ENCODE measurements around the gene TNNT3.
"Not testable (repeated sequence)": the region's sequence is repeated elsewhere in the genome, so short reads cannot be mapped to it uniquely, and the experiment has no call there.

TNNT3 gene

DNA sequence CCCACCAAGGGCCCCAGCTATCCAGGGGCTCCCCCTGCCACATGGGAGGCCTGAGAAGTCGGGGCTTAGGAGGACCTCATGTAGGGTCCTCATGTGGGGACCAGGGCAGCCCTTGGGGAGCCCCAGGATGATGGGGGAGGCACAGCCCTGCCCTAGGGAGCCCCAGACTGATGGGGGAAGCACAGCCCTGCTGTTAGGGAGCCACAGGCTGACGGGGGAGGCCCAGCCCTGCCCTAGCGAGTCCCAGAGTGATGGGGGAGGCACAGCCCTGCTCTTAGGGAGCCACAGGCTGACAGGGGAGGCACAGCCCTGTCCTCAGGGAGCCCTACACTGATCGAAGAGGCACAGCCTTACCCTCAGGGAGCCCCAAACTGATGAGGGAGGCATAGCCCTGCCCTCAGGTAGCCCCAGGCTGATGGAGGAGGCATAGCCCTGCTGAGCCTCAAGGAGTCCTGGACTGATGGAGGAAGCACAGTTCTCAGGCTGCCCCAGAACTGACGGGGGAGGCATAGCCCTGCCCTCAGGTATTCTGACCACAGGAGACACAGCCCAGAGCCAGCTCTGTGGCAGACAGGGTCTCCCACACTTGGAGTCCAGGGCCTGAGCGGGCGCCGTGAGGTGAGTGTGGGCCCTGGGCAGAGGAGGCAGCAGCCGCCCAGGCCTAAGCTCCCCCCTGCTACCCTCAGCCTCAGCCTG is 38.6 kb upstream of the TNNT3 start:
- no peak for DNase-seq (ENCODE audit: low read depth in 1 of 2, low spot score in 1 of 2)

DNA sequence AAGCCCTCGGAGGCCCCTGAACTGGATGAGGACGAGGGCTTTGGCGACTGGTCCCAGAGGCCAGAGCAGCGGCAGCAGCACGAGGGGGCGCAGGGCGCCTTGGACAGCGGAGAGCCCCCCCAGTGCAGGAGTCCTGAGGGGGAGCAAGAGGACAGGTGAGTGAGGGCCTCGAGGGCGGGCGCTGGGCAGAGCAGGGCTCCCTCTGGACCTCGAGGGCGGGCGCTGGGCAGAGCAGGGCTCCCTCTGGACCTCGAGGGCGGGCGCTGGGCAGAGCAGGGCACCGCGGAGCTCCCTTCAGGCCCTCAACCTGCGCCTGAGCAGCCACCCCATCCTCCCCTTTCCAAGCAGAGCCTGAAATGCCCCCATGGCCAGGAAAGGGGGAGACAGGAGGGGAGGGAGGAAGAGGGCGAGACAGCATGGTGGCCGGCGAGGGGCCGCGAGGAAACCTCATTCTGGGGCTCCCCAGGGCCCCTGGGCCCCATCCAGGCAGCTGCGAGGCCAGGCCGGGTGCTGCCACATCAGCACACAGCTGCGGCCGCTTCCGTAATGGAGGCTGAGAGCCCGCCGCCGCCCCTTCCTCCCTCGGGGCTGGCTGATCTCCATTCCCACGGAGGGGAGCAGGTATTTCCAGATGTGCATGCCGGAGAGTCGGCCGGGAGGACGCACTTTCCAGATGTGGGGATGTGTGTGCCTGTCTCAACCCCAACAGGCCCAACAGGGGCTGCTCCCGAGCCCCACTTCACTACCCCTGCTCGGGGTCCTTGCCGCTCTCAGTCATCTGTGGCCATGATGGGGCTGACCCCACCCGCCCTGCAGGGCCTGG is 37.9 kb upstream of the TNNT3 start:
- no peak for DNase-seq (ENCODE audit: low read depth in 1 of 2, low spot score in 1 of 2)

DNA sequence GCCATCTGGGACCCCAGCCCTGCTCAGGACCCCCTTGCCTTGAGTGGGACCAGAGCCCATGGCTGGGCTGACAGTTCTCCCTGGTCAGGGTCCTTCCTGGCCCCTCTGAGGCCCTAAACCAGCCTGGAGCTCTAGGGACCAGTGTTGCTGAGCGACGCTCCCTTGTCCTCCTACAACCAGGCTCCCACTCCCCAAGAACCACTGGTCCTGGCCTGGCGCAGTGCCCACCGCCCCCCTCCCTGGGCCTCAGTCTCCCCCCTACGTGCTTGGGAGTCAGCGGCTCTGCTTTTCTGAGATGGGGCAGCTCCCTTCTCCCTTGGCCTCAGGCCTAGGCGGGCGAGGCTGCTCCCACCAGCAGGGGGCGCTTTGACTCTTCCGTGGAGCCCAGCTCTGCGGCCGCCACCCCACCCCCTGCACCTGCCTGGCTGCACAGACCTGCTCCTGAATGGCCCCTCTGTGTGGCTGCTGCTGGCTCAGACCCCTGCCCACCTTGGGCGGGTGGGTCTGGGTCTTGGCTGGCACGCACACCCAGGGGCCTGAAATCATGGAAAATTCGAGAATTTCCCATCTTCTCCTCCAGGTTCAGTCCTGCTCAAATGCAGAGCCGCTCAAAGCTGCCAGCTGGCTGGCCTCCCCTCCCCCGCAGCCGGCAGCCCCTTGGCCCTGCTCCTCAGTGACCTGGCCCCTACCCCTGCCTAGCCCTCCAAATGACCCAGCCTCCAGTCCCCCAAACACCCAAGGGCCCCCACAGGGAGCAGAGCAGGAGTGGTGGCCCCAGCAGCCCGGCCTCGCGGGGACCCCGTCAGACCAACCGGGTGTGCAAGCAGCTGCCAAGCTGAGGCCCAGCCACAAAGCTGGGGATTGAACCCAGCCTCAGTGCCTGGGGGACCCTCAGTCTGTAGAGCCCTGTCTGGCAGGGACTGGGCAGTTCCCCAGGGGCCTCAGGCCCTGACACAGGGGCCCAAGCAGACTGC is 37.0 kb upstream of the TNNT3 start:
- DNase-seq (ENCODE audit: low read depth in 1 of 2, low spot score in 1 of 2): peak; percentile 69 to 73

DNA sequence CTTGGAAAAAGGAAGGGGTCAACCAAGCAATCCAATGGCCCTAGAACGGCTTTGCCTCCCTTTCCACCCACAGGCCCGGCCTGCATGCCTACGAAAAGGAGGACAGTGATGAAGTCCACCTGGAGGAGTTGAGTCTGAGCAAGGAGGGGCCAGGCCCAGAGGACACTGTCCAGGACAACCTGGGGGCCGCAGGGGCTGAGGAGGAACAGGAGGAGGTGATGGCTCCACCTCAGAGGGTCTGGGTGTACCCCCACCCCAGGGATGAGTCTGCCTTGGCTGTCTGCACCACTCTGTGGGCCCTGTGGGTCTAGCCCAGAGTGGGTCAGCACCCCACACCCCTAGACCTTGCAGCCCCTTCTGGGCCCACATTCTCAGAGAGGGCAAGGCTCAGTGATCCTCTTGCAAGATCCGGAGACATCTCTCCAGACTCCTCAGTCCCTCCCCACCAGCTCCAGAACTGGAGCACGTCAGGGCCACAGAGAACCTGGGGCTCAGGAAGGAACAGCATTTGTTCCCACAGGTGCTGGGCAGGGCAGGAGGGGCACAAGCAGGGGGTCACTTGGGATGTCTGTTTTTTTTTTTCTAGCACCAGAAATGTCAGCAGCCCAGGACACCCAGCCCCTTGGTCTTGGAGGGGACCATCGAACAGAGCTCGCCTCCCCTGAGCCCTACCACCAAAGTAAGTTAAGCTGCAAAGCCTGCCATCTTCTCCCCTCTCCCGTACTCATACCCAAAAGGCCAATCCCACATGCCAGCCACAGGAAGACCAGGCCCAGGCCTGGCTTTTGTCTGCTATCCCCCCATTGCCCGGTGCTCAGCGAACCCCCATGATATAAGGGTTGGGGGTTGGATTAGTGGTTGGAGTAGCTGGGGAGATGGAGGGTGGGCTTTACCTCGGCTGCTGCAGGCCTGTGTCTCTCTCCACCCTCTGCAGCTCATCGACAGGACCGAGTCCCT is 35.9 kb upstream of the TNNT3 start:
- no peak for DNase-seq (ENCODE audit: low read depth in 1 of 2, low spot score in 1 of 2)

DNA sequence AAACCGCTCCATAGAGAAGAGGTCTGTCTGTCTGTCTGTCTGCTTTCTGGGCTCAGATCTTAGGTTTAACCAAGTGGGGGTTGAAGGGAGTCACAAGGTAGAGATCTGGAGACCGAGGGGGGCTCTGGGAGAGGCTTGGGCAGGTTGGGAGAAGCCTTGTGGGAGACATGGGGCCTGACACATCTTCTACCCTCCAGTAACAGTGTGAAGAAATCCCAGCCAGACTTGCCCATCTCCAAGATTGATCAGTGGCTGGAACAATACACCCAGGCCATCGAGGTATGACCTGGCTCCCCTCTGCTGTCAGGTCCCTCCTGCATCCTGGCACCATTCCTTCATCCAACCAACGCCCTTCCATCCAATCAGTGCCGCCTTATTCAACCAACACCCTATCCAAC is 35.2 kb upstream of the TNNT3 start:
- no peak for DNase-seq (ENCODE audit: low read depth in 1 of 2, low spot score in 1 of 2)

DNA sequence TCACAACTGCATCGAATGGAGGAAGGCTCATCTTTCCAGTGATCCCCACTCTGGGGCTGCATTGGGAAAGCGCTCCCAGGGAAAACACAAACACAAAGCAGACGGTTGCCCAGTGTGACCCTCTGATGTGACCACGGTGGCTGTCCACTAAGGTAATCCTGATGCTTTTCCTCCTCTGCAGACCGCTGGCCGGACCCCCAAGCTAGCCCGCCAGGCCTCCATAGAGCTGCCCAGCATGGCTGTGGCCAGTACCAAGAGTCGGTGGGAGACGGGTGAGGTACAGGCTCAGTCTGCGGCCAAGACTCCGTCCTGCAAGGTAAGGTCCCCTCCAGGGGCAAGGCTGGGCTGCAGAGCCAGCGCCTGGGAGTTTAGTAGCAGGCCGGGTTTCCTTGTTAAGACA is 33.0 kb upstream of the TNNT3 start:
- not testable (repeated sequence) for DNase-seq (ENCODE audit: low read depth in 1 of 2, low spot score in 1 of 2)

DNA sequence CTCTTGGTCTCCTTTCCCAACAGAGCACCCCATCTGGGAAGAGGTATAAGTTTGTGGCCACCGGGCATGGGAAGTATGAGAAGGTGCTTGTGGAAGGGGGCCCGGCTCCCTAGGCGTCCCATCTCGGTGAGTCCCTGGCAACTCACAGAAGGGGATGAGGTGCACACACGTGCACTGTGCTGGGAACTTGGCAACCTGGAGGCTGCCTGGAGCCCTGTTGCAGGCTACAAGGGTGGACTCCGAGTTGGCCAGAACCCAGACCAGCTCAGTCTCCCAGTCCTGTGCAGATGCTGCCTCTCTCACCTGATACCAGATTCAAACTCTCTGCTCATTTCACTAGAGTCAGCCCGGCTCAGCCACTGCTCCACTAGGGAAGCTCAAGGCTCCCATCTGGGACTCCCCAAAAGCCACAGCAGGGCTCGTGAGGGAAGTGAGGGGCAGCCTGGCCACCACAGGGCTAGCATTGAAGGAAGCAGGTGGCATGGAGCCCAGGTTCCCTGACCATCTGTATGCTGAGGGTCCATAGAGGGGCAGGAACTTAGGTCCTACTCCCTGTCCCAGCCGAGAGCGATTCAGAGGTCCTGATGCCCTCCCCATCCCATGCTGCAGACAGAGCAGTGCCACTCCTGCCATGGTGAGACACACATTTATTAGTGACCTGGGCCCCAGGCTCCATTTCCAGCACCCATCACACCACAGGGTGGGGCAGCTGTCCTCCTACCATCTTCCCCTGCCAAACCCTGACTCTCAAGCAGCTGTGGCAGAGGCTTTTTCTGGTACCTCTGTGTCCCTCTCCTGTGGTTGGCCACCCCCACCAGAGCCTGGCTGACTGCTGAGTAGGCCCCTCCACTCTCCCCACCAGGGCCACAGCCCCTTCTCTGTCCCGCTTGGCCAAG is 31.8 kb upstream of the TNNT3 start:
- DNase-seq (ENCODE audit: low read depth in 1 of 2, low spot score in 1 of 2): no peak

DNA sequence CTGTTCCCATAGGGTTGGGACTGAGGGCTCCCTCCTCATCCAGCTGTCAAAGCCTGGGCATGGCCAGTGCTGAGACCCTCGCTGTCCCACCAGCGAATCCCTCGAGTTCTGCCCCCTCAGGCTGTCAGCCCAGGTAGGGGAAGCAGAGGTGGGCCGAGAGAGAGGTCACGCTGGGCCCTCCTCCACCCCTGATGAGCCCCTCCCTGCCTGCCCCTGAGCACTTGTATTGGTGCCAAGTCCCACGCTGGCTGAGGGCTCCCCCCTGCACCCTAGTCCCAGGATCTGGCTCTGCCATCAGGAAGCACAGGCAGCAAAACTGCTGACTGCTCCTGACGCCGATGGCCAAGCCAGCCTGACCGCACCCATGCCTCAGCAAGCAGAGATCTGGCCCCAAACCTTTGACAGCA is 31.2 kb upstream of the TNNT3 start:
- DNase-seq (ENCODE audit: low read depth in 1 of 2, low spot score in 1 of 2): no peak

DNA sequence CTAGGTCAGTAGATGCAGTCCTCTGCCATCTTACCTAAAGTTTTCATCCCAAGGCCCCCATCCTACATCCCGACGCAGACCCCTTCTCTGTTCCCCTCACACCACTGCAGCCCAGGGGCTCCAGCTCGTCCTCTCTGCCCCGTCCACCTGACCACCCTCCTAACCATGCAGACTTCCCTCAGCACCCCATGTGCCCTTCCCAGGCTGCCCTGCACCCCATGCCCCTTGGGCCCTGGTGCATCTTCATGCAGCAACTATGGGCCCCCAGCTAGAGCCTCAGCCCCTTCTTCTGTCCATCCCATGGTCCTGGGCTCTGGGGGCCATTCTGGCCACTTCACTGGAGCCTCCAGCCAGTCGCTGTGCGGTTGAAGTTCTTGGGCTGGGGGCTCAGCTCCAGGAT is 30.7 kb upstream of the TNNT3 start:
- no peak for DNase-seq (ENCODE audit: low read depth in 1 of 2, low spot score in 1 of 2)

DNA sequence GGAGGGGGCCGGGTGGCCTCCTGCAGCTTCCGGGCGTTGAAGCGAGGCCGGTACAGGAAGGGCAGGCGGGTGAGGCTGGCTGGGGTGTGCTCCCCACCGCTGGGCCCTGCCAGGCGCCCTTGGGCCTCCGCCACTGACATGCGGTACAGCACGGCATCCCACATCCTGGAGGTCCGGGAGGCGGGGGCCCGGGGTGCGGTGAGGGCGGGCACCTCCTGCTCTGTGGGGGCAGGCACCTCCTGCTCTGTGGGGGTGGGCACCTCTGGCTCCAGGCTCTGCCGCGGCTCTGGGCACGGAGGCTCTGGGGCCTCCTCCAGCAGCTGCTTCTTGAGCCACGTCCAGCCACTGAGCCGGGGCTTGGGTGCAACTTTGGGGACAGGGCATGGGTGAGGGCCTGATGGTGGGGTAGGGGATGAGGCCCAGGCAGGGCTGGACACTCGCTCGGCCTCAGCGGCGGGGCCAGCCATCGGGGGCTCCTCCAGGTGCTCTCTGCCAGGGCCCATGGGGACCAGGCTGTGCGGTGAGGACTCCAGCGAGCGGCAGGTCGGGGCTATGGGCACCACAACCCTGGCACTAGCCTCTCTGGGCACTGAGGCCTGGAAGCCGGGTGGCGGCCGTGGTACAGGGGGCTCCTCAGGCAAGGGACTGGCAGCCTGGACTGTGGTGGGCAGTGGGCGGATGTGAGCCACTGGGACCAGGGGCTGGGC is 30.1 kb upstream of the TNNT3 start:
- DNase-seq (ENCODE audit: low read depth in 1 of 2, low spot score in 1 of 2): peak in 1 of 2 donors; percentile 41

DNA sequence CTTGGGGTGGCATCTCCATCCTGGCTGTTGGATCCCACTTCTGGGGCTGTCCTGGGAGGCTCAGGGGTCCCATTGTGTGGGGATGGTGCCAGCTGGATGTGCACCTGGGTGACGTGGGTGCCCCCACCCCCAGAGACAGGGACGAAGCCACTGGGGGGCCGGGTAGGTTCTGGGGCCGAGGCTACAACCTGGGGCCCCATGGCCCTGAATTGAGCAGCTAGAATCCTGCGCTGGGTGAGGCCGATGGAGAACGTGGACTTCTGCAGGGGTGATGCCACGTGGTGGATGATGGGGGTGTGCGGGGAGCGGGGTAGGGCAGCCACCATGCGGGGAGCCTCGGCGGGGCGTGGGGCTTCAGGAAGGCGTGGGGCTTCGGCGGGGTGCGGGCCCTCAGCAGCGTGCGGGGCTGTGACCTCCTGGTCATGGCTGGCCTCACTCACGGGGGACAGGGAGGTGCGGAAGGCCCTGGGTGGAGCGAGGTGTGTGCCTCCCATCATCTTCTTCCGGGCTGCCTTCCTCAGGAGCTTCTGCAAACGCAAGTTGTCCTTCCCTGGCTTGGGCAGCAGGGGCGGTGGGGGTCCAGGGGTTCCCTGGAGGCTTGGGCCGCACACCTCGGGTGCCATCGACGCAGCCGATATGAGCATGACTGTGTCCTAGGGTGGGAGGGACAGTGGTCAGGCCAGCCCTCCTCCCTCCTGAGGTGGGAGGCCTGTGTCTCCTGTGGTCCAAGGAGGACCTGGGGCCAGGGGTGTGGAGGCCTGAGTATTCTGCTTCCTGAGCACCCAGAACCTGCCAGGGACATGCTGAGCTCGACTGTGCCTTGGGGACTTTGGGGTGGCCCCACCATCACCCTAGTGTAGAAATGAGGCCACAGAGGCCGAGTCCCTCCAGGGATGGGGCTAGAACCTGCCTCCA is 29.3 kb upstream of the TNNT3 start:
- DNase-seq (ENCODE audit: low read depth in 1 of 2, low spot score in 1 of 2): no peak

DNA sequence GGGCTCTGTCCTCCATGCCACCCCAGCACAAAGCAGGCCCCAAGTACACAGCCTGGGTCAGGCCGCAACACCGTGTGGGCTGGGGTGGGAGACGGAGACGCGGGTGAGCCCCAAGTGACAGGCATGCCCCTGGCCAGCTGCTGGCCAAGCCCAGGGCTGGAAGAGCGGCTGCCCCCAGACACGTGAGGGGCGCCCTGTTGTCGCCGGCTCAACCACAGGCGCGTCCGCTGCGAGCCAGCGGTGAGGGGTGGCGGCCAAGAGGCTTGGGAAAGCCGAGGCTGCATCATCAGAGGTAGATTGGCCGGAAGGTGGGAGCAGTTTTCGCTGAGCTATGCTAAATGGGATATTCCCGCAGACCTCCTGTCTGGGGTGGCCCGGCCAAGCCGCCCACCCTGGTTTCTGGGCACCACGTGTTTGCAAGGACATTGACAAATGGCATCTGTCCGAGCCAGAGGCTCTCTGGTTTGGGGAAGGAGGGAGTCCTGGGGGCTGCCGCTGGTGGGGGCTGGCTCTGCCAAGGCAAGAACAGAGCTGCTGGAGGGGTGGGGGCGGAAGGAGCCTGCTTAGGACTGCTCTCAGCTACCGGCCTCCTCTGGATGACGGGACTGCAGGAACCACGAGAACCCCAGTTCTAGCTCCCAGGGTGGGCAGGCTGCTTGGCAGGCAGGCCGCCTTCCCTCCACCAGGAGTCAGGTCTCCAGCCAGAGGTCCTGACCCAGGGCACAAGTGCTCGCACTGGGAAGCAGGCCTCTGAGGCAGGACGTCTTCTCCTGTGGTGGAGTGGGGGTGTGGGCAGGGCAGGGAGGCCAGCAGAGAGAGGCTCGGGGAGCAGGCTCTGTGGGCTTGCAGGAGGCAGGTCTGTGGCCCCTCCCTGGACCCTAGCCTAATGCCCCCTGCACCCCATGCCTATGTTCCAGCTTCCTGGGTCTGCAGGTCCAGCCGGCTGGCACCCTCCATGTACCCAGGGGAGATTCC is 28.4 kb upstream of the TNNT3 start:
- DNase-seq (ENCODE audit: low read depth in 1 of 2, low spot score in 1 of 2): no peak

DNA sequence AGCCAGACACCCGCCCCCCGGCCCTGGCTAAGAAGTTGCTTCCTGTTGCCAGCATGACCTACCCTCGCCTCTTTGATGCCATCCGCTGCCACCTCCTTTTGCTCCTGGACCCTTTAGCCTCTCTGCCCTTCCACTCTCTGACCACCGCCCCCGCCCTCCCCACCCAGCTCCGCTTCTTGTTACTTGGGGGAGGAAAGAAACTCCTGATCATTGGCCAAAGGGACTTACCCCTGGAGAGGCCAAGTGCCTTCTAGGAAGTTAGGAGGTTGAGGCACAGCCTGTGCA is 27.7 kb upstream of the TNNT3 start, which contains the start of gene PRR33:
Gene PRR33, minus strand, starts transcription at position 65 of the 285 bp plus-strand sequence. CDS start 1,311 bp downstream, outside the sequence.
- DNase-seq (ENCODE audit: low read depth in 1 of 2, low spot score in 1 of 2): no peak

DNA sequence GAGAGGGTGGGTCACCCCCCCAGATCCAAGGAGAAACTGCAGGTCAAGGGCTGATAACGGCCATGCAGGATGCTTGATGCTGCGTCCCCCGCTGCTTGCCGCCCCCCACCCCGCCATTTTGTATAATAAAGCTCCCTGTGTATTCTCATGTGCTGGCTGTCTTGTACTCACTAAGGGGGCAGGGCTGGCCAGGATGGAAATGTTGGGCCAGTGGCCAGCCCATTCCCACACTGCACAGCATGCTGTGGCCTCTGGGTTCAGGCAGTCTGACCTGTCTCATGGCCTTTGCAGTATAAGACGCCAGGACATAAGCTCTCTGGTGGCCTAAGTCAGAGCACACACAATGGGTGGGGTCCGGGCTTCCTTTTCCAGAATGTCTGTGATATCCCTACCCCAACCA is 27.4 kb upstream of the TNNT3 start:
- DNase-seq (ENCODE audit: low read depth in 1 of 2, low spot score in 1 of 2): no peak

DNA sequence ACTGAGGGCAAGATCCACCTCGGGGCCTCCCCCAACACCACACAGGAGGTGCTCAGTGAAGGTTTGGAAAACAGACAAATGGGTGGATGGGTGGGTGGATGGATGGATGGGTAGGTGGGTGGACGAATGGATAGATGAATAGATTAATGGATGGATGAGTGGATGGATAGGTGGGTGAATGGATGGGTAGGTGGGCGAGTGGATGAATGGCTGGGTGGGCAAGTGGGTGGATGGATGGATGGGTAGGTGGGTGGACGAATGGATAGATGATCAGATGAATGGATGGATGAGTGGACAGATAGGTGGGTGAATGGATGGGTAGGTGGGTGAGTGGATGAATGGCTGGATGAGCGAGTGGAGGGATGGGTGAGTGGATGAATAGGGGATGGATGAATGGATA is 26.9 kb upstream of the TNNT3 start:
- DNase-seq (ENCODE audit: low read depth in 1 of 2, low spot score in 1 of 2): no peak

DNA sequence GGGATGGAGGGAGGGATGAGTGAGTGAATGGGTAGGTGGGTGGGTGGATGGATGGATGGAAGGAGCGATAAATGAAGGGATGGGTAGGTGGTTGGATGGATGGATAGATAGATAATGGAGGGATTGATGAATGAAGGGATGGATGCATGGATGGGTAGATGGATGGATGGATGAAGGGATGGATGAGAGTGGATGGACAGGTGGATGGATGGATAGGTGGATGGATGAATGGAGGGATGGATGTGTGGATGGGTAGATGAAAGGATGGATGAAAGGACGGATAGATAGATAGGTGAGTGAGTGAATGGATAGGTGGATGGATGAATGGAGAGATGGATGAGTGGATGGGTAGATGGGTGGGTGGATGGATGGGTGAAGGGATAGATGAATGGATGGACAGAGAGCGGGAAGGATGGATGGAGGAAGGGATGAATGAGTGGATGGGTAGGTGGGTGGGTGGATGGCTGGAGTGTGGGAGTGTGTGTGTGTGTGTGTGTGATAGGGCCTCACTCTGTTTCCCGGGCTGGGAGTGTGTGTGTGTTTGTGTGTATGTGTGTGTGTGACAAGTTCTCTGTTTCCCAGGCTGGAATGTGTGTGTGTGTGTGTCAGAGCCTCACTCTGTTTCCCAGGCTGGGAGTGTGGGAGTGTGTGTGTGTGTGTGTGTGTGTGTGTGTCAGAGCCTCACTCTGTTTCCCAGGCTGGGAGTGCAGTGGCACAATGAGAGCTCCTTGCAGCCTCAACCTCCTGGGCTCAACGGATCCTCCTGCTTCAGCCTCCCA is 25.7 kb upstream of the TNNT3 start:
- no peak for DNase-seq (ENCODE audit: low read depth in 1 of 2, low spot score in 1 of 2)
